DND-41 (cell line): ENCODE measurements around the gene C1orf210.

Experiments used
- ATAC-seq: fragments of 200-7000 bp; cut with Tn5 transposase; 3 replicates; pipeline ENCODE4 v1.9.1; 2021; ENCODE audit warnings: low read depth; ENCODE audit not compliant: insufficient read depth
- DNase-seq: peaks from one replicate; pipeline ENCODE4 v3.0.0-alpha.2; 2020
- H2AFZ ChIP-seq: 2 replicates; pipeline ENCODE4 v1.6.0; 2012; ENCODE audit warnings: low read depth, low read length
- H3K27ac ChIP-seq: 2 replicates; pipeline ENCODE4 v1.5.1; 2012; ENCODE audit warnings: low read length, inconsistent platforms
- H3K27me3 ChIP-seq: fragments of 200-600 bp; sonication (generic); 2 replicates; pipeline ENCODE4 v1.6.0; 2012; ENCODE audit warnings: low read length, mild to moderate bottlenecking, inconsistent platforms; ENCODE audit not compliant: insufficient read depth, poor library complexity
- H3K36me3 ChIP-seq: 2 replicates; pipeline ENCODE4 v1.5.1; 2012; ENCODE audit warnings: low read length, inconsistent platforms; ENCODE audit not compliant: insufficient read depth
- H3K4me1 ChIP-seq: 2 replicates; pipeline ENCODE4 v1.5.1; 2012; ENCODE audit warnings: mild to moderate bottlenecking, low read length; ENCODE audit not compliant: insufficient read depth
- H3K4me2 ChIP-seq: 2 replicates; pipeline ENCODE4 v1.6.0; 2012; ENCODE audit warnings: mild to moderate bottlenecking, moderate library complexity, low read length, inconsistent platforms; ENCODE audit not compliant: insufficient read depth
- H3K4me3 ChIP-seq, 2 experiments: fragments of 200-600 bp in 1 of 2; shearing (Covaris generic) in 1 of 2; 2 replicates each; pipeline ENCODE4 v1.5.1; 2012 to 2016; ENCODE audit warnings: inconsistent platforms in 2 of 2, low read length in 2 of 2, mild to moderate bottlenecking in 2 of 2, low read depth in 1 of 2, moderate library complexity in 1 of 2
- H3K79me2 ChIP-seq: 2 replicates; pipeline ENCODE4 v1.6.0; 2012; ENCODE audit warnings: low read length, inconsistent platforms; ENCODE audit not compliant: insufficient read depth
- H3K9ac ChIP-seq: 2 replicates; pipeline ENCODE4 v1.6.0; 2012; ENCODE audit warnings: low read depth, mild to moderate bottlenecking, inconsistent platforms, low read length, moderate library complexity
- H3K9me3 ChIP-seq: 2 replicates; pipeline ENCODE4 v1.5.1; 2012; ENCODE audit warnings: low read length, moderate library complexity, mild to moderate bottlenecking, inconsistent platforms; ENCODE audit not compliant: insufficient read depth, severe bottlenecking
- H4K20me1 ChIP-seq: 2 replicates; pipeline ENCODE4 v1.6.0; 2012; ENCODE audit warnings: low read length; ENCODE audit not compliant: insufficient read depth
- CTCF ChIP-seq: IDR thresholded peaks from 2 replicates; pipeline ENCODE4 v1.5.1; 2012; ENCODE audit warnings: borderline replicate concordance, low read length, moderate library complexity, mild to moderate bottlenecking; ENCODE audit not compliant: poor library complexity, severe bottlenecking; ENCODE audit errors: extremely low read depth
- EZH2 ChIP-seq: IDR thresholded peaks from 3 replicates; pipeline ENCODE4 v1.6.1; 2012; ENCODE audit warnings: borderline replicate concordance, low read depth, mild to moderate bottlenecking, moderate library complexity, low read length, inconsistent platforms; ENCODE audit not compliant: severe bottlenecking

C1orf210 gene

GRCh38 chr1:43293896-43294760 is 8.7 kb upstream of the C1orf210 start:
- no peaks in the 10 kb centered on the region for H3K79me2 ChIP-seq
- DNase-seq = no peak
- H4K20me1 ChIP-seq = 0 out of 2 replicates have a peak, but pooled peaks cover 2% of the 10 kb centered on the region
- no peaks in the 10 kb centered on the region for H3K9me3 ChIP-seq
- no peak overlapping the region for H2AFZ ChIP-seq
- no peak overlapping the region for H3K9ac ChIP-seq
- H3K27ac ChIP-seq = no peak overlapping the region
- no peaks in the 10 kb centered on the region for H3K4me1 ChIP-seq
- no peak for ATAC-seq
- no peaks in the 10 kb centered on the region for H3K36me3 ChIP-seq
- H3K27me3 ChIP-seq = no peaks in the 10 kb centered on the region
- H3K4me3 ChIP-seq = no peak overlapping the region
- TF ChIP-seq CTCF (no peak), EZH2 (no peak)
- H3K4me2 ChIP-seq = no peak overlapping the region

GRCh38 chr1:43293176-43293575 is 7.8 kb upstream of the C1orf210 start:
- Histone ChIP-seq H3K4me3 (no peak overlapping the region), H3K27ac (no peak overlapping the region)

DNA sequence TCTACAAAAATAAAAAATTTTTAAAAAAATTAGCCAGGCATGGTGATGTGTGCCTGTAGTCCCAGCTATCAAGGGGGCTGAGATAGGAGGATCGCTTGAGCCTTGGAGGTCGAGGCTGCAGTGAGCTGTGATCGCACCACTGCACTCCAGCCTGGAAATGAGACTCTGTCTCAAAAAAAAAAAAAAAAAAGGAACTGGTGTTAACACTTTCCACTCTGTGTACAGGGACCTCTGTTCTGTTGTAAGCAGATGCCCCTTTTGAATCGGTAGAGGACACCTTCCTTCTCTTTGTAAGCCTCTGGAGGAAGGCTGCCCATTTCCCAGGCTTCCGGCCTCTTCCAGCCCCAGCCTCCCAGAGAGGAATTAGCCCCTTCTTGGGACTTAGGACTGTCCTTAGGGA is 7.3 kb upstream of the C1orf210 start:
- Histone ChIP-seq H3K27ac (no peak overlapping the region), H3K4me1 (no peaks in the 10 kb centered on the region), H3K4me3 (no peak overlapping the region), H3K27me3 (no peaks in the 10 kb centered on the region), H3K9me3 (no peaks in the 10 kb centered on the region), H3K36me3 (no peaks in the 10 kb centered on the region), H4K20me1 (0 out of 2 replicates have a peak, but pooled peaks cover 2% of the 10 kb centered on the region), H3K79me2 (no peaks in the 10 kb centered on the region), H3K4me2 (no peak overlapping the region), H2AFZ (no peak overlapping the region), H3K9ac (no peak overlapping the region)
- ATAC-seq = no peak
- TF ChIP-seq CTCF (no peak), EZH2 (no peak)
- no peak for DNase-seq

More at GRCh38 chr1:43293176-43293575, 7.8 kb upstream of the C1orf210 start:
- H3K4me2 ChIP-seq = no peak overlapping the region
- 0 out of 2 replicates have a peak, but pooled peaks cover 2% of the 10 kb centered on the region for H4K20me1 ChIP-seq
- no peaks in the 10 kb centered on the region for H3K27me3 ChIP-seq
- H3K4me1 ChIP-seq = no peaks in the 10 kb centered on the region
- no peaks in the 10 kb centered on the region for H3K36me3 ChIP-seq
- TF ChIP-seq CTCF = no peak
- no peak for TF ChIP-seq EZH2
- ATAC-seq (no peak), DNase-seq (no peak)
- no peaks in the 10 kb centered on the region for H3K9me3 ChIP-seq
- no peaks in the 10 kb centered on the region for H3K79me2 ChIP-seq
- H2AFZ ChIP-seq = no peak overlapping the region
- H3K9ac ChIP-seq = no peak overlapping the region
